ENCODE data around the gene PTK6.

PTK6 gene

DNA sequence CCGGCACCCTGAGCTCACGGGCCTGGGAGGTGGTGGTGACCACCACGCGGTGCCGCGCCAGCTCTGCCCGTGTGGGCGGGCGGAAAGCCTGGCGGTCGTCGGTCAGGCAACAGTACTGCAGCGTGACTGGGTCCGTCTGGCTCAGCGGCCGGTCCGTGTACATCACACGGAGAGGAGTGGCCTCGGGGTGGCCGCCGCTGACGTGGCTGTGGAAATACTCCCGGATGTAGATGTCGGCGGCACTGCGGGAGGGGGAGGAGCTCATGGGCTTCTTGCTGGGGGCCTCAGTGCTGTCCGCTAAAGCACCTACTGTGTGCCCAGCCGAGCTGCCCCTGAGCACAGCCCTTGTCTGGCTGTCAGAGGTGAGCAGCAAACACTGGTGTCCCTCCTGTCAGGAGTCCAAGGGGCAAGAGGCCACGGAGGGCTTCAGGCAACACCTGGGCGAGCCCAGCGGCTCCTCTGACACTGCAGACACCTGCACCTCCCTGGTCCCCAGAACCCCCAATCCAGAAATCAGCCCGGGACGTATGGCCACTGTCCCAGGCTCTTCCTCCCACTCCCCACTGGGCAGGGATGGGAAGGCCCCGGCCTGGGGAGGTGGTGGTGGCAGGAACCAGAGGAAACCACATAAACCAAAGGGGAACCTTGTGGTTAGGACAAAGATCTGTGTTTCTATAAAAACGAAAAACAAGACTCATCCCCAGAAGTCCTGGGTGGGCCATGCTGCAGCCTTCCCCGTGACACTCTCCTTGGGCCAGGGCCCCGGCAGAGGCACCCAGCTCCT, 30.4 kb upstream of the PTK6 start:
- no peak overlapping the region for H3K27ac ChIP-seq
- TF ChIP-seq, protein P1, sequence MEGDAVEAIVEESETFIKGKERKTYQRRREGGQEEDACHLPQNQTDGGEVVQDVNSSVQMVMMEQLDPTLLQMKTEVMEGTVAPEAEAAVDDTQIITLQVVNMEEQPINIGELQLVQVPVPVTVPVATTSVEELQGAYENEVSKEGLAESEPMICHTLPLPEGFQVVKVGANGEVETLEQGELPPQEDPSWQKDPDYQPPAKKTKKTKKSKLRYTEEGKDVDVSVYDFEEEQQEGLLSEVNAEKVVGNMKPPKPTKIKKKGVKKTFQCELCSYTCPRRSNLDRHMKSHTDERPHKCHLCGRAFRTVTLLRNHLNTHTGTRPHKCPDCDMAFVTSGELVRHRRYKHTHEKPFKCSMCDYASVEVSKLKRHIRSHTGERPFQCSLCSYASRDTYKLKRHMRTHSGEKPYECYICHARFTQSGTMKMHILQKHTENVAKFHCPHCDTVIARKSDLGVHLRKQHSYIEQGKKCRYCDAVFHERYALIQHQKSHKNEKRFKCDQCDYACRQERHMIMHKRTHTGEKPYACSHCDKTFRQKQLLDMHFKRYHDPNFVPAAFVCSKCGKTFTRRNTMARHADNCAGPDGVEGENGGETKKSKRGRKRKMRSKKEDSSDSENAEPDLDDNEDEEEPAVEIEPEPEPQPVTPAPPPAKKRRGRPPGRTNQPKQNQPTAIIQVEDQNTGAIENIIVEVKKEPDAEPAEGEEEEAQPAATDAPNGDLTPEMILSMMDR (conservative IDR thresholded peaks at IDR 0.05): no peak

- H3K27ac ChIP-seq: no peak overlapping the region
- TF ChIP-seq, protein P1 (conservative IDR thresholded peaks at IDR 0.05): no peak
These were observed 29.9 kb upstream of the PTK6 start for GRCh38 chr20:63567136-63567385.

DNA sequence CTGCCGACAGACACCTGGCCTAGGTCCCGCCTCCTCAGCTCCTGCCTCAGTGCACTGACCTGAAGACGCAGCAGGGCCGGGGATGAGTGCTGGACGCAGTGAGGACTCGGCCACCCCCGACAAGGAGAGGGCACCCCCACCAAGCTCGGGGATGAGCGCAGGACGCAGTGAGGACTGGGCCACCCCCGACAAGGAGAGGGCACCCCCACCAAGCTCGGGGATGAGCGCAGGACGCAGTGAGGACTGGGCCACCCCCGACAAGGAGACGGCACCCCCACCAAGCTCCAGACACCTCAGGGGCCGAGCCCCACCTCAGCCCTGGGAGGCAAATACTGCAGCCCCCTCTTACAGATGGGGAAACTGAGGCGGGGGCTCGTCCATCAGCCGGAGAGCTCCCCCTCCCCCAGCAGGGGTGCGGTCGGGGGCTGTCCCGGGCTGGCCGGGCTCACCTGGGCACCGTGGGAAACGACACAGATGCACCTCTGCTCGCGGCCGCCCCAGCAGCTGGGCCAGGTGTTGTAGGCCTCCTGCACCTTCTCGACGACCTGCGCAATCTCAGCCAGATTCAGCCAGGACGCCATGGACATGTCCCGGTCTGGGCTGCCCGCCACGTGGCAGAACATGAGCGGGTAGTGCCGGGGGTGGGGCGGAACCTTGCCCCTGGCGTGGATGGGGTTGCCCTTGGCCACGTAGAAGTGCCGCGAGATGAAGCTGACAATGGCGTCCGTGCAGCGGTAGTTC, 29.4 kb upstream of the PTK6 start:
- H3K27ac ChIP-seq: no peak overlapping the region
- TF ChIP-seq, protein P1 (conservative IDR thresholded peaks at IDR 0.05): no peak

GRCh38 chr20:63565699-63566335, 28.6 kb upstream of the PTK6 start:
- TF ChIP-seq, protein P1 (conservative IDR thresholded peaks at IDR 0.05): no peak
- H3K27ac ChIP-seq: no peak overlapping the region

DNA sequence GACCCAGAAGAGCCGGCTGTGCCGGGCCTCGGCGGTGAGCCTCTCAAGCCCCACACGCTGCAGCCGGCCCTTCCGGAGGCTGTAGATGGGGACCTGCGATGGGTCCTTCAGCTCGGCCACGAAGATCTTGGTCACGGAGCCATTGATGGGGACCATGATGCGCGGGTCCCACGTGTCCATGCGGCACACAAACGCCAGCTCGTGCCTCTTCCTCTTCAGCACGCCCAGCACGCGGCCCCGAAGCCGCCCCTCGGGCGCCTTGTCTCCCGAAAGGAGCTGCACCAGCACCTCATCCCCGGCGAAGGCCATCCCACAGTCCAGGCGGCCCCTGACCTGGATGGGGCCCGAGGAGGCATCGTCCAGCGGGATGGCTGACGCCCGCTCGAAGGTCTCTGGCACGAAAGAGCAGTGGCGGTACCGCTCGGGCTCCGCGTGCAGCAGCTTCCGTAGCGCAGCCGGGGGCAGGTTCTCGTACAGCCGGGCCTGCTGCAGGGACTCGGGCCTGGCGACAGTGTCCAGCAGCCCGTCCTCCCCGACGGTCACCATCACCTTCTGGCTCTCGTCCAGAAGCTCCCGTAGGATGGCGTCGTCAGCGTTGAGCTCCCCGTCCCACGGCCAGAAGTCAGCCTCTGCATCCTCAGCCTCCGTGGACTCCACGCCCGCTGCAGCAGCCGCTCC, 28.0 kb upstream of the PTK6 start:
- H3K27ac ChIP-seq: no peak overlapping the region
- TF ChIP-seq, protein P1 (conservative IDR thresholded peaks at IDR 0.05): no peak

DNA sequence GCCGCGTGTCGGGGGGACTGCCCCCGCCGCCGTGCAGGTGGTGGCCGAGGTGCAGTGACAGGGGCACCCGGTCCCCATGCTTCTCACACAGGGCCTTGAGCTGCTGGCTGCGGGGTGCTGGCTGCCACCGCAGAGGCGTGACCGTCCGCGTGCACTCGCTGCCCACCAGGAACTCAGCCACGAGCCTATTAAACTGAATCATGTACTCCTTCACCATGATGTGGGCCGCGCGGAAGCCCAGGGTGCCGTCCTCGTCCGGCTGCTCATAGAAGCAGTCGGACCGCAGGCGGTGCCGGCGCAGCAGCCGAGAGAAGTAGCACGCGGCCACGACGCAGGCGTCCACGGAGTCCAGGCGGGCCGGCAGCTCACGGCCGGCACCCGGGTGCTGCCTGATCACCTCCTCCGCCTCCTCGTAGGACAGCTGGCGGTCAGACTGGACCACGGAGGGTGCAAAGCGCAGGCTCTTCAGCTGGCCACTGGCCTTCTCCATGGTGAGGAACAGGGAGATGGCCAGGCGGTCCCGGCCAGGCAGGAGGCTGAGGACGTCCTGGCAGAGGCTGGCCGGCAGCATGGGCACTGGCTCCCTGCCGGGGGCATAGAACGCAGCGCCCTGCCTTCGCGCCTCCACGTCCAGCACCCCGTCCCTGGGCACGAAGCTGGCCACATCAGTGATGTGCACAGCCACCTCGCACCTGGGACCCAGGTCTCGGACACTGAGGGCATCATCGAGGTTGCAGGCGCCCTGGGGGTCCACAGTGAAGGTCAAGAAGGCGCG, 27.0 kb upstream of the PTK6 start:
- TF ChIP-seq, protein P1 (conservative IDR thresholded peaks at IDR 0.05): no peak

More for the DNA sequence above, 27.0 kb upstream of the PTK6 start:
- no peak overlapping the region for H3K27ac ChIP-seq
